Endometrial microvascular endothelial cells (primary cell): ENCODE measurements around the gene PDE4D. TPM values are rescaled to one million over a fixed set of nuclear protein-coding genes. Genes with fewer than 3 reads are reported as not detected.

Source experiments
- in situ Hi-C: cut with HindIII; loops from 2 replicates; pipeline ENCODE4 v1.10.0; 2017; ENCODE audit warnings: low sequenced_read_pairs, low pct_unique_long_range_greater_than_20kb; ENCODE audit errors: inconsistent ontology term
- total RNA-seq: library from RNA; depleted of rRNA; stranded (reverse); fragments of >200 nt; gene quantifications from one replicate; pipeline ENCODE4 v1.2.3, GENCODE V29; 2015; ENCODE audit errors: inconsistent ontology term

PDE4D gene
- total RNA-seq, 1 donor from 2014 or later, result 7.9 TPM

- in situ Hi-C loops, result no loop called here
These were observed 434.4 kb downstream of the PDE4D start for GRCh38 chr5:59458966-59459729.

GRCh38 chr5:59458321-59458720, 435.2 kb downstream of the PDE4D start:
- in situ Hi-C loops, result no loop called here

DNA sequence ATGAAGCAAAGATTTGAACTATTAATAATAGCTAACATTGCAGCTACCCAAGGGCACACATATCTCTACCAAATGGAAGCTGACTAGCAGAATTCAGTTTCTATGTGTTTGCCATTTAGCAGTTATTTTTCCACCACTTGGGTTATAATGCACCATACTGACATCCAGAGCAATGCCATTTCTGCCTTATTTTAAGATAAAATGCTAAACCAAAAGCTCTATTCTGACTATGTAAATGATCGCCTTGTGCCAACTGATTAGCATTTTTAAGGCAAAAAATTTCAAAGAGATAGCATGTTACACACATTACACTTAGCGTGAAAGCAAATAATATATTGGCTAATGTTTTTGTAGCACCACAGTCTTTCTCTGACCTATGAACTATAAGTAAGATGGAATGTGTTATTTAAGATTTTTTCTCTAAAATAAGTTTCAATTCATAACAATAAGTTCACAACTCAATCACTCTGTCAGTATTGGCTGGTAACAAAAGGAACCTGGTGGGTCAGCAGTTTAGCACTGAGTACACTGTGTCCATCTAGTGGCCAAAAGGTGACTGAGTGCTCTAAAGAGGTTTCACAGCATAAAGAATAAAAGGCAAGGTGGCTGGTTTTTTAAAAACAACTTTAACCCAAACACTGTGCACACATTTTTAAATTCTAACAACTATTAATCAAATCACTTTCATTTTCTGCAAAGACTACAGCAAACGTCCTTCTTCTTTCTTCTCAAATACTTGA, 443.5 kb downstream of the PDE4D start:
- in situ Hi-C loops, result no loop called here

DNA sequence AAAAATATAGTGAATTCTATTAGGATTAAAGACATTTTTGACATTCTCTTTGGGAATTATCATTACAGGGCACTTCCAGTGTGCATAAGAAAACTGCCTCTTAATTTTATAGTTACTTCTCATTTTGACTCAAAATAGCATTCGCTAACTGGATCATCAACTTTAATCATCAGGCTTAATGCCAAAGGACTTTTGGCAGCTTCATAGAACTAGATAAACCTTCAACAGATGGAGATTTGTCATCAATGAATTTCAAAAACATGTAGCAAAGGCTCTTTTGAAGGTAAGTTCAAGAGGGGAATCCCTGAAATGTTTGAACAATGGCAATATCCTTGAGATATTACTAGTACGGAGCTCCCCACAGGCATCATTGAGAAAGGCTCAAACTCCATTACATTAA, 447.2 kb downstream of the PDE4D start:
- in situ Hi-C loops, result no loop called here

- in situ Hi-C loops, result no loop called here
These were observed 447.8 kb downstream of the PDE4D start for GRCh38 chr5:59445741-59446140.

GRCh38 chr5:59439303-59439702, 454.2 kb downstream of the PDE4D start:
- in situ Hi-C loops, result no loop called here

GRCh38 chr5:59437176-59437575, 456.4 kb downstream of the PDE4D start:
- in situ Hi-C loops, result no loop called here

DNA sequence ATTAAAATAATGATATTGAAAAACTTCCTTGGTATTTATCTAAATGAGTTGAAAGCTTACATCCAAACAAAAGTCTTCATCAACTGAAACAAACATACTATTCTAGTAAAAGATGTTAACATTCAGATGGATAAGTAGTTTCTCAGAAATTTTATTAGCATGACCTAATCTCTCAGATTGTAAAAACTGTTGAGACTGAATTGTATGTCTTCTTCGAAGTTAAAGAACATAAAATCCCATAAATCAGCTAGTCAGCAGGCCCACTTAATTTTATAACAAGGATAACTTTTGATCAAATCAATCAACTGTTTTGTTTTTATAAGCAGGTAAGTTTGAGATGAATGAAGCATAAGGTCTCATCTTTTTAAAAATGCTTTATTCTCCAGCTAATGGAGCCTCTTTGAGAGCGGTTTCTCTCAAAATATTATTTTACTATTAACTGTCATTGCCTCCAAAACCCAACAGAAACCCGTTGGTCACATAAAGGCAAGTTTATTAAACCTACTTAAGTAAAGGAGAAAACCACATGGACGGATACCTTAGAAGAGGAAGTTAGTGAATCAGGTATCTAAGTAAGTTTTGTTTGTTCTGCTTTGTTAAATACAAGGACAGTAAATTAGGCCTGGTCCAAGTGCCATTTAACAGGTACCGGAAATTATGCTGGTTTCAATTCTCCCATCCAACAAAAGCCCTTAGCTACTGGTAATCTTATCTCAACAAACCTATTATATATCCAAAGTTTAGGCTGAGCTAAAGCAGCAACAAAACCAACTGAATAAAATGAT, 457.0 kb downstream of the PDE4D start:
- in situ Hi-C loops, result no loop called here

DNA sequence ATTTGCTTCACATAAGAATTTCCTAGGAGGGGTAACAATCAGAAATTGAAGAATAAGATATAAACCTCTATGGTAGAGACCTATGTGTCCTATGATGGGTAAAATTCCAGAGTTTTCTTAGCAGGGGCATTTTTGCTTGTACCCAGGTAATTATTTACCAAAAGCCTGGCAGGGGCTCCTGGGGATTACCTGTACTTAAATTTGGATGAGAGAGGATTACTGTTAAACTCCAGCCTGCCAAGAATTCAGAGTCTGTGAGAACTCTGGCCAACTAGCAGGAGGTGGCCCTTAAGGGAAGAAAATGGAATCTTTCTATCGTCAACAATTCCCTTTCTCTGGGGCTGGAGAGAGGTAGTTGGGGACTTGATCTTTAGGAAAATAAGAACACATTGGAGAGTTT, 460.4 kb downstream of the PDE4D start:
- in situ Hi-C loops, result no loop called here

GRCh38 chr5:59430066-59430685, 463.4 kb downstream of the PDE4D start:
- in situ Hi-C loops, result no loop called here

- in situ Hi-C loops, result no loop called here
These were observed 465.1 kb downstream of the PDE4D start for GRCh38 chr5:59428391-59428790.

GRCh38 chr5:59424515-59424914, 469.0 kb downstream of the PDE4D start:
- in situ Hi-C loops, result no loop called here

DNA sequence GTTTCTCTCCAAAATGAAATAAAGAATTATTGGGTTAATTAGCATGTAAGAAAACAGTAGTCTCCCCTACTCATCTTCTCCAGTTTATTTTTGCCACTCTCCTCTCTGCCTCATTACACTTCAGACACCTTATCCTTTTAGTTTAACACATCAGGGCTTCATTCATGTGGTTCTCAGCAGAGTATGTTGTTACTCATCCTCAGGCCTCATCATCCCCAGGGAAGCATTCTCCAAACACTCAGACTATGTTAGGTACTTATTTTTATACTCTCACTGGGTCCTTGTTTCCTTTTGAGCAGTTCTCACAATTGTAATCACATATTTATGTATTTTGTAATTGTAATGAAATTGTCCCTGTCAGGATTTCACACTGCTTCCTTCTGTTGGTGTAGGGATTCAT, 470.5 kb downstream of the PDE4D start:
- in situ Hi-C loops, result no loop called here

- in situ Hi-C loops, result no loop called here
These were observed 471.3 kb downstream of the PDE4D start for GRCh38 chr5:59421986-59422941.

- in situ Hi-C loops, result no loop called here
These were observed 472.9 kb downstream of the PDE4D start for GRCh38 chr5:59420596-59420995.

GRCh38 chr5:59418808-59419207, 474.7 kb downstream of the PDE4D start:
- in situ Hi-C loops, result no loop called here

DNA sequence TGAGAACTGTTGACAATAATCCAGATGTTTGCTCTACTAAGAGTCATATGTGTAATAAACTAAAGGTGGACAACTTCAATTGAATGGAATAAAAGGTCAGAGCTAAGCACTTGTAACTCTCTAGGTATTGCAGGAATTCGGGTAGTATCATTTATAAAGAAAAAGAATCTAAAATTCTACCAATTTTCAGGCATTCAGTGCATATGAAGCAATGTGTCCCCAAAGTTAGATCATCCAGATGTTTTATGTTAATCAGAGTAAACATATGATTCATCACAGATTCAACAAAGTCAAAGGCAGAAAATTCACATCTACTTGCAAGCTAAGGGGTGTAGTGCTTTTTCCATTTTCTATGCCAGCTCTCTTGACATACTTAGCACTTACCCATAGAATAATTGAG, 477.1 kb downstream of the PDE4D start:
- in situ Hi-C loops, result no loop called here

DNA sequence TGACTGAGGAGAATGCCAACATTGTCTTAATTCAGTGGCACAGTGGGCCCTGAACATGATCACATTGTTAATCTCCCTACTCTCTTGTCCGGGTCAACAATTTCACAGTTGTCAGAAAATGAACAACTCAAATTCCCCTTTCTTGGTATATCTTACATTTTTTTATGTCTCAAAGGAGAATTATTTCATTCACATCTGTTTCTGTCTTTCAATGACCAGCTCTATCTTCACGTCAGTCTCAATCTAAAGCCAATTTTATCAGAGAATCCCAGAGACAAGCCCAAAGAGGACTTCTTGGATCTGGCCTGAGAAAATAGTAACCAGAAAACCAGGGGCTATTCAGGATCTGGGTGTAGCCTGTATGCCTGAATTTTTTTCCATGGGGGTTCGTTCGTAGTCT, 477.5 kb downstream of the PDE4D start:
- in situ Hi-C loops, result no loop called here
